WERI-Rb-1 (cell line): Measurements from ENCODE around the gene KCTD20.

ENCODE experiments used
- DNase-seq: peaks from one replicate; pipeline ENCODE4 v3.0.0-alpha.2; 2020
- H3K27ac ChIP-seq: fragments of 250-450 bp; sonication (Bioruptor Pico); 2 replicates; pipeline ENCODE4 v1.5.1; 2020; ENCODE audit warnings: mild to moderate bottlenecking, moderate library complexity
- H3K27me3 ChIP-seq: fragments of 250-450 bp; sonication (Bioruptor Pico); 2 replicates; pipeline ENCODE4 v1.5.1; 2021; ENCODE audit warnings: mild to moderate bottlenecking, low read depth, moderate library complexity; ENCODE audit not compliant: insufficient read depth, severe bottlenecking
- H3K36me3 ChIP-seq: fragments of 250-450 bp; sonication (Bioruptor Pico); 2 replicates; pipeline ENCODE4 v1.5.1; 2020; ENCODE audit warnings: mild to moderate bottlenecking, moderate library complexity
- H3K4me3 ChIP-seq: 2 replicates; pipeline ENCODE4 v1.5.1; 2011; ENCODE audit warnings: low read depth, mild to moderate bottlenecking, control low read depth, low read length
- H3K9me3 ChIP-seq: fragments of 250-450 bp; sonication (Bioruptor Pico); 2 replicates; pipeline ENCODE4 v1.5.1; 2021; ENCODE audit warnings: mild to moderate bottlenecking, moderate library complexity; ENCODE audit not compliant: severe bottlenecking
- TF ChIP-seq, protein P1 (sequence below): IDR thresholded peaks from 2 replicates; pipeline ENCODE4 v1.5.1; 2011; ENCODE audit warnings: low read depth, mild to moderate bottlenecking, control low read depth, inconsistent platforms, low read length

Gene KCTD20

DNA sequence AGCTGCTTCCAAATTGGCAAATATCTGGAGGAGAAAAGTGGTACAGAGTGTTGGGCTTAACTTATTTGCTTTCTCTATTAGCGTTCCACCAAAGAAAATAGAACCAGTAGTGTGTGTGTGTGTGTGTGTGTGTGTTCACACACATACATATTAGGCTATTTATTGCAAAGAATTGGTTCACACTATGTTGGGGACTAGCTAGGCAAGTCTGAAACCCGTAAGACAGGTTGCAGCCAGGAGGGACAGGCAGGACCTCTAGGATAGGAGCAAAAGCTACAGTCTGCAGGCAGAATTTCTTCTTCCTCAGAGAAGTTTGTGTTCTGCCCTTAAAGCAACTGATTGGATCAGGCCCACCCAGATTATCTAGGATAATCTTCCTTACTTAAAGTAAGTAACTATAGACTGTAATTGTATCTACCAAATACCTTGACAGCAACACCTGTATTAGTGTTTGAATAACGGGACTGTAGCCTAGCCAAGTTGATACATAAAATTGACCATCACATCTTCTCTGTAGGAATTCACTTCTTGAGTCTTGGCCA is 12.8 kb downstream of the KCTD20 start:
- Histone ChIP-seq H3K4me3 (no peak overlapping the region), H3K27me3 (no peaks in the 10 kb centered on the region), H3K9me3 (no peaks in the 10 kb centered on the region), H3K27ac (no peak overlapping the region), H3K36me3 (peaks cover 14% of the 10 kb centered on the region)
- no peak for DNase-seq
- TF ChIP-seq, protein P1, sequence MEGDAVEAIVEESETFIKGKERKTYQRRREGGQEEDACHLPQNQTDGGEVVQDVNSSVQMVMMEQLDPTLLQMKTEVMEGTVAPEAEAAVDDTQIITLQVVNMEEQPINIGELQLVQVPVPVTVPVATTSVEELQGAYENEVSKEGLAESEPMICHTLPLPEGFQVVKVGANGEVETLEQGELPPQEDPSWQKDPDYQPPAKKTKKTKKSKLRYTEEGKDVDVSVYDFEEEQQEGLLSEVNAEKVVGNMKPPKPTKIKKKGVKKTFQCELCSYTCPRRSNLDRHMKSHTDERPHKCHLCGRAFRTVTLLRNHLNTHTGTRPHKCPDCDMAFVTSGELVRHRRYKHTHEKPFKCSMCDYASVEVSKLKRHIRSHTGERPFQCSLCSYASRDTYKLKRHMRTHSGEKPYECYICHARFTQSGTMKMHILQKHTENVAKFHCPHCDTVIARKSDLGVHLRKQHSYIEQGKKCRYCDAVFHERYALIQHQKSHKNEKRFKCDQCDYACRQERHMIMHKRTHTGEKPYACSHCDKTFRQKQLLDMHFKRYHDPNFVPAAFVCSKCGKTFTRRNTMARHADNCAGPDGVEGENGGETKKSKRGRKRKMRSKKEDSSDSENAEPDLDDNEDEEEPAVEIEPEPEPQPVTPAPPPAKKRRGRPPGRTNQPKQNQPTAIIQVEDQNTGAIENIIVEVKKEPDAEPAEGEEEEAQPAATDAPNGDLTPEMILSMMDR: no peak

DNA sequence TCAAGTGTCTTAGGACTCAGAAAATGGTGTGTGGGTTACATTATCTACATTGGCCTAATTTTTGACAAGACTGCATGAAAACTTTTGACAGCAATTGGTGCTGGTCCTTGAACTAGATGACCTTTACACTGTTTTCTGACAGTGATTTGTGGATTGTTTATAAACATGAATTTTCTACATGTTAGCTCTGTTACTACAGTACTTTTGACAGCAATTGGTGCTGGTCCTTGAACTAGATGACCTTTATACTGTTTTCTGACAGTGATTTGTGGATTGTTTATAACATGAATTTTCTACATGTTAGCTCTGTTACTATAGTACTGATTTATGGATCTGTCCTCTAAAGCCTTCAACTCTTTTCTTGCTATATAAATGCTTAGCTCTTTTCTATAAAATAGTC is 16.7 kb downstream of the KCTD20 start:
- H3K4me3 ChIP-seq: no peak overlapping the region
- H3K27me3 ChIP-seq: no peaks in the 10 kb centered on the region
- H3K27ac ChIP-seq: no peak overlapping the region
- DNase-seq: no peak
- H3K9me3 ChIP-seq: no peaks in the 10 kb centered on the region
- no peaks in the 10 kb centered on the region; the same call in none of the 2 replicates for H3K36me3 ChIP-seq
- TF ChIP-seq, protein P1: no peak

DNA sequence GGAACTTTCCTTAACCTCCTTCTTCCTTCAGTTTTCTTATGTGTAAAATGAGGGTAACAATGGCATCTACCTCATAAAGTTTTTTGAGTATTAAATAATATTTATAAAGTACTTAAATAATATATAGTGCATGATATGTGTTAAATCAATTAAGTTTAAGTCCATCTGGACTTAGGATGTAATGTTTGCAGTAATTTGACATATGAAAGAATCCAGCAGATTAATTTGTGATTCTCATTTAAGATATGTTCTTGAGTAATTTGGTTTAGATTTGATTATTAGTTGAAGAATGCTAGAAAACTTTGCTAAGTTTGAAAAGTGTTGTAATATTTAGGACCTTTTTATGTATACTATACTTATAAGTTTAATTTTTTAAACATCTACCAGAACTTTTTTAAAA is 18.1 kb downstream of the KCTD20 start:
- TF ChIP-seq, protein P1: no peak
- Histone ChIP-seq H3K4me3 (no peak overlapping the region), H3K27me3 (no peaks in the 10 kb centered on the region), H3K9me3 (no peaks in the 10 kb centered on the region), H3K36me3 (no peaks in the 10 kb centered on the region; the same call in none of the 2 replicates), H3K27ac (no peak overlapping the region)
- DNase-seq: no peak

DNA sequence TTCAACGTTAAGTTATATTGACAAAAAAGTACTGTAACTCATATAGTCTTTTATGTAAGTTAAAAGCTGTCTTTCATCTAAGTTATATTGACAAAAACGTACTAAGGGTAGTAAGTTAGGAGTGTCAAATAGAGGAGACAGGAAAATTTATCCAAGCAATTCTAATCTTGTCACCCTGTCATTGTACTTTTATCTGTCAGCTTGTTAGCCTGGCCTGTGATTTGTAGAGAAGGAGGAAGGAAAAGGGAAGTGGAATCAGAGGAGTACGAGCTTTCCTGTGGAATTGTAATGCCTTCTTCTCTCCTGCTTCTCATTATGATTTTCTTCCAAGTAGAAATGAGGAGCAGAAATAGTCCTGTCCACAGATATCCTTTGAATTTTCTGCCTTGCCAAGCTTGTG is 18.8 kb downstream of the KCTD20 start:
- Histone ChIP-seq H3K27ac (no peak overlapping the region), H3K4me3 (no peak overlapping the region), H3K9me3 (no peaks in the 10 kb centered on the region), H3K27me3 (no peaks in the 10 kb centered on the region), H3K36me3 (no peaks in the 10 kb centered on the region; the same call in none of the 2 replicates)
- no peak for DNase-seq
- TF ChIP-seq, protein P1: no peak

DNA sequence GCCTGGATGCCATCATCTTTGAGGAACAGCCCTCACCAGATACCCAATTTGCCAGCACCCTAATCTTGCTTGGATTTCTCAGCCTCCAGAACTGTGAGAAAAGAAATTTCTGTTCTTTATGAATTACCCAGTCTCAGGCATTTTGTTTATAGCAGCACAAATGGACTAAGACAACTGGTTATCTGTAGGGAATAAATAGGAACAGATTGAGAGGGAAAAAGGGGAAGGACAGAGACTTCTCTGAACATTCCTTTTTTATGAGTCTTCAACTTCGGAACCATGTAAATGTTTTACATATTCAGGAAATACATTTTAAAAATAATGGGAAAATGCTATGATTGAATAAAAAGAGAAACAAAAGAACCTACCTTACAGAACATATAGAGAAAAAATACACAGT is 20.9 kb downstream of the KCTD20 start:
- Histone ChIP-seq H3K27ac (no peak overlapping the region), H3K27me3 (no peaks in the 10 kb centered on the region), H3K36me3 (no peaks in the 10 kb centered on the region; the same call in 1 of the 2 replicates), H3K4me3 (no peak overlapping the region), H3K9me3 (no peaks in the 10 kb centered on the region)
- TF ChIP-seq, protein P1: no peak
- no peak for DNase-seq

DNA sequence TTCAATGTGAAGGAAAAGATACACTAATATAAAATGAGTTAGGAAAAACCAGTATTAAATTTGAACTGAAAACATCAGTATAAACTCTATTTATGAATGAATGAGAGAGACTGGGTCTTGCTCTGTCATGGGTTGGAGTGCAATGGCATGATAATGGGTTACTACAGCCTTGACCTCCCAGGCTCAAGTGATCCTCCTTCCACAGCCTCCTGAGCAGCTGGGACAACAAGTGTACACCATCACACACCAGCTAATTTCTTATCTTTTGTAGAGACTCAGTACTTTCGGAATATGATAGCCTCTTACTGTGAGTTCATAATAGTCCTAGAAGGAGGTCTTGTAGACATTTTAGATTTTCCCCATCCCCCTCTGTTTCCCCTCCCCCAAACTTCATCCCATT is 21.4 kb downstream of the KCTD20 start:
- no peak overlapping the region for H3K4me3 ChIP-seq
- no peaks in the 10 kb centered on the region; the same call in 1 of the 2 replicates for H3K36me3 ChIP-seq
- DNase-seq: no peak
- no peaks in the 10 kb centered on the region for H3K27me3 ChIP-seq
- H3K27ac ChIP-seq: no peak overlapping the region
- H3K9me3 ChIP-seq: no peaks in the 10 kb centered on the region
- TF ChIP-seq, protein P1: no peak
